Activated CD8-positive, alpha-beta memory T cell treated with anti-CD3 and anti-CD28 coated beads, Interleukin-2, amount 50 U/mL, for 48 hours (primary cell): ENCODE measurements around the gene PRPS1.
"Not testable (repeated sequence)": the region's sequence is repeated elsewhere in the genome, so short reads cannot be mapped to it uniquely, and the experiment has no call there.

ENCODE experiments used
- DNase-seq: peaks from one replicate; pipeline ENCODE4 v3.0.0-alpha.2; 2020

Gene PRPS1

GRCh38 chrX:107627838-107628661, at the start of gene PRPS1:
Gene PRPS1 (plus strand): TSS chrX:107628510. CDS start chrX:107628629, 119 bp downstream.
- DNase-seq, result peak; percentile 86

- no peak for DNase-seq
These were observed 48.4 kb upstream of the PRPS1 start for GRCh38 chrX:107579956-107580355.

DNA sequence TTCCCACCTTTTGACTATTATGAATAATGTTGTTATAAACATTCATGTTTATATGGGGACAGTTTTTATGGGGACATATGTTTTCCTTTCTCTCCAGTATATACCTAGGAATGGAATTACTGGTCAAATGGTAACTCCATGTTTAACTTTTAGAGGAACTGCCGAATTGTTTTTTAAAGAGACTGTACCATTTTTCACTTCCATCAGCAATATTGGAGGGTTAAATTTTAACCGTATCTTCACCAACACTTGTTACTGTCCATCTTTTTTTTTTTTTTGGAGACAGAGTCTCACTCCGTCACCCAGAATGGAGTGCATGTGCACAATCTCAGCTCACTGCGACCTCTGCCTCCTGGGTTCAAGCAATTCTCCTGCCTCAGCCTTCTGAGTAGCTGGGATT, 46.4 kb upstream of the PRPS1 start:
- no peak for DNase-seq

DNA sequence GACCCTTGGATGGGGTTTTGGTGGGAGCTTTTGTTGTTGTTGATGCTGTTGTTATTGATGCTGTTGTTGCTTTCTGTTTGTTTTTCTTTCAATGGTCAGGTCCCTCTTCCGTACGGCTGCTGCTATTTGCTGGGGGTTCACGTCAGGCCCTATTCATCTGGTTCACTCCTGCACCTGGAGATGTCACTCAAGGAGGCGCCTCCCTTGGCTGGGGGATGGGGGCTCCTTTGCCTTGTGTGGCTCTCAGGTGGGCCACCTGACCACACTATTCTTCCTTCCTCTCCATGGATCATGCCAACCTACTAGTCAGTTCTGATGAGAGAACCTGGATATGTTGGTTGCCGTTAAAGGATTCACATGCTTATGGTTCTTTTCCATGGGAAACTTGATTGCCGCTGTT, 39.1 kb upstream of the PRPS1 start:
- no peak for DNase-seq

- DNase-seq, result no peak
These were observed 31.7 kb upstream of the PRPS1 start for GRCh38 chrX:107596651-107597050.

- DNase-seq, result no peak
These were observed 31.0 kb upstream of the PRPS1 start for GRCh38 chrX:107597264-107597663.

DNA sequence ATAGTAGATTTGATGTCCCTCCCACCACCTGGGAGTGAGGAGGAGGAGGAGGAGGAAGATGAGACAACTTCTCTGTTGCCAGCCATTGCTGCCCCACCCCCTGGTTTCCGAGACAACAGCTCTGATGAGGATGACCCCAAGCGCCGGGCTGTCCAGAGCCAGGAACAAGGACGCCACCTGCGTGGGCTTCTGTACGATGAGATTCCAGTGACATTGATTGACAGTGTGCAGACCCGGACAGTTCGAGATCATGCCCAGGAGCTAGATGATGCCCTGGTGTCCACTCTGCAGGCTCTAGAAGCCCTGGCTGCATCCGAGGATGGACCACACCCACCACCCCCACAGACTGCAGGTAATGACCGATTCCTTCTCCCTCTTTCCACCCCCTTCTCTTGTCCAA, 30.5 kb upstream of the PRPS1 start:
- no peak for DNase-seq

- no peak for DNase-seq
These were observed 28.9 kb upstream of the PRPS1 start for GRCh38 chrX:107599450-107599861.

- DNase-seq, result no peak
These were observed 27.9 kb upstream of the PRPS1 start for GRCh38 chrX:107600366-107600765.

DNA sequence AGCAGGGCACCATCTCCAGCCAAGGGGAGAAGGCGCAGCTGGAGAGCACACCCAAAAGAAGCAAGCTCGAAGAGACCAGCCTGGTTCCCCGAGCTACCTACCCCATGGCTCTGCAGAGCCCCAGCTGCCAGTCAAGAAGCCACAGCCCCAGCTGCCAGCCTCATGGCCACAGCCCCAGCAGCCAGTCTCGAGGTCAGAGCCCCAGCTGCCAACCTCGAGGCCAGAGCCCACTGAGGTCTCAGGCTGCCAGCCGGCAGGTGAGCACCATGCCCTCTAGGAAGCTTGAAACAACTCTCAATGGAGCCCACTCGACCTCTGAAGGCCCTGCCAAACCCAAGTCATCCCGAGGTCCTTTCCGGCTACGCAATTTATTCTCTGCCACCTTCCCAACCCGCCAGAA, 27.0 kb upstream of the PRPS1 start:
- no peak for DNase-seq

DNA sequence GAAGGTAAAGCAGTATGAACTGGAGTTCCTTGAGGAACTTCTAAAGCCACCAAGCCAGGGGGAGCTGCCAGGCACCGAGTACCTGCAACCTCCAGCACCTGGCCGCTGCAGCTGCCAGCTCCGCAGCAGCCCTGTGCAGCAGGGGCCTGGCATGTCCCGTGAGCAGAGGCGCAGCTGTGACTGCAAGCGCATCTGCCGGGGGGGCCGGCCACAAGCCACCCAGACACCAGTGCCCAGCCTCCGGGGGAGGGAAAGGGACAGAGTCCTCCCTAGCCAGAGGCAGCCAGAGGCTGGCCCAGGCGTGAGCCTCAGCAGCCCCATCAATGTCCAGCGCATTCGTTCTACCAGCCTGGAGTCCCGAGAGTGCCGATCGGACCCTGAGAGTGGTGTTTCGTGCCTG, 26.6 kb upstream of the PRPS1 start:
- DNase-seq, result no peak

DNA sequence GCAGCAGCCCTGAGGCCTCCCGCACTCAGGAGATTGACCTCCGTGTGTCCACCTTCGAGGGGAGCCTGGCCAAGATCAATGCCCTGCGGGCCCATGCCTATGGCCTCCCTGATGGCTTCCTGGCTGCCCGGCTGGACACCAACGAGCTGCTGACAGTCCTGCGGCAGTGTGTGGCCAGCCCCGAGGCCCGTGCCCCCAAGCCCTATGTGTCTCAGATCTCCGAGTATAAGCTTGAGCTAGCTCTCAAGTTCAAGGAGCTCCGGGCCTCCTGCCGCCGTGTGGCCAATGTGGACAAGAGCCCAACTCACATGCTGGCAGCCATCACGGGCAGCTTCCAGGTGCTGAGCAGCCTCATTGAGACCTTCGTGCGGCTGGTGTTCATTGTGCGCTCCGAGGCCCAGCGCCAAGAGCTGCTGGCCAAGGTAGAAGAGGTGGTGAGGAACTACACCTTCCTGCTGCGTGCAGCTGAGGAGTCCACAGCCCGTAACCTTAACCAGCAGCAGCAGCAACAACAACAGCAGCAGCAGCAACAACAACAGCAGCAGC, 25.5 kb upstream of the PRPS1 start:
- no peak for DNase-seq

DNA sequence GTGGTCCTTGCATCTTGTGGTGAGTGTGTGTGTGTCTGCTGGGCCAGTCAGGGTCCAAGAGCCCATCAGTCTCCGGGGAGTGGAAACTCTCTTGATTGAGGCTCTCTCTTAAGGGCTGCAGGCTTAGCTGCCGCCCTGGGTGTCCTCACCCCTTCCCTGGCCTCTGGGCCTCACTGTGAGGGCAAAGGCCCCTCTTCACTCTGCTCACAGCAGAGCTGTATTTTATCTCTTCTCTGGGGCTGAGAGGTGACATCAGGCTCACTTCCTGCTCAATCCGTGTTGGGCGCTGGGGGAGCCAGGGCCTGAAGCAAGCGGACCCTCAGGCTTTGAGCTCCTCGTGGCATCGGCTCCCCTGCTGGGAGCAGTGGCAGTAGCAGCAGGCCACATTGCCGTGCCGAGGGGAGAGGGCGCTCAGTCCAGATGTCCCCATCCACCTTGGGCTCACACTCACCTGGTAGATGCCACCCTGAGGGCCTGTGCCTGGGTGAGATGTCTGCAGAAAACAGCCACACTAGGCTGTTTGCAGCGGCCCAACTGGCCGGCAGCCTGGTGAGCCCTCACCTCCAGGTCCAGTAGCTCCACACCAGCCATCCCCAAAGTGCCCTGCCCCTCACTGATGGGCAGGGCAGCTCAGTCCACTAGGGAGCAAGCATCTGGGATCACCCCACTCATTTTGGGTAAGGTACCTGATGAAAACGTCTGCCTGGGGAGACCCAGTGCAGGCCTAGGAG, 24.7 kb upstream of the PRPS1 start:
- DNase-seq, result no peak

GRCh38 chrX:107609061-107609460, 19.2 kb upstream of the PRPS1 start:
- DNase-seq, result not testable (repeated sequence)

GRCh38 chrX:107610667-107611066, 17.6 kb upstream of the PRPS1 start:
- no peak for DNase-seq

GRCh38 chrX:107619885-107620322, 8.4 kb upstream of the PRPS1 start:
- DNase-seq, result no peak

GRCh38 chrX:107624893-107625292, 3.4 kb upstream of the PRPS1 start:
- no peak for DNase-seq

GRCh38 chrX:107625739-107626138, 2.6 kb upstream of the PRPS1 start:
- no peak for DNase-seq

DNA sequence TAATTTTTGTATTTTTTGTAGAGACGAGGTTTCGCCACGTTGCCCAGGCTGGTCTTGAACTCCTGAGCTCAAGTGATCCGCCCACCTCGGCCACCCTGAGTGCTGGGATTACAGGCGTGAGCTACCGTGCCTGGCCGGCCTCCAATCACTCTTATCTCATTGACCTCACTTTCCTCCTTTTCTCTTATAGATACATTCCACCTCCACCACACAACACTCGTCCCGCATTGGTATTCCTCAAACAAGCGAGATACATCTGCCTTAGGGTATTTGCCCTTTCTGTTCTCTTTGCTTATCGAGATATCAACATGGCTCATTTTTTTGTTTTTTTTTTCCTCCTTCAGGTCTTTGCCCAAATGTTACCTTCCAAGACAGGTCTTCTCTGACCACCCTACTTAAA, 1.8 kb upstream of the PRPS1 start:
- DNase-seq, result no peak

DNA sequence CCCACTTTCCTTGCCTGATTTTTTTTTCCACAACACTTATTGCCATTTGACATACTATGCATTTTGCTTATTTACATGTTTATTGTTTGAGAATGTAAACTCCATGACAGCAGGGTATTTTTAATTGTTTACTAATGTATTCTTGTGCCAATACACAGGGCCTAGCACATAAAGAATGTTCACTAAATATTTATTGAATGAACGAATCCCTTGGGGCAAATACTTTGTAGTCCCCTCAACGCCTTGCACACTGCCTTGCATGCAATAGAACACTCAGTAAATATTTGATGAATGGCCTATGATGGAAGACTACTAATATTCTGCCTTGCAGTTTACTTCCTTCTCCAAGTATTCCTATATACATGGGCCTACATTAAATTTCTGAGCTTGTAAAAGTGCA, 1.4 kb upstream of the PRPS1 start:
- no peak for DNase-seq

- peak; percentile 71 for DNase-seq
These were observed 591 bp downstream of the PRPS1 start for GRCh38 chrX:107628662-107629539.

DNA sequence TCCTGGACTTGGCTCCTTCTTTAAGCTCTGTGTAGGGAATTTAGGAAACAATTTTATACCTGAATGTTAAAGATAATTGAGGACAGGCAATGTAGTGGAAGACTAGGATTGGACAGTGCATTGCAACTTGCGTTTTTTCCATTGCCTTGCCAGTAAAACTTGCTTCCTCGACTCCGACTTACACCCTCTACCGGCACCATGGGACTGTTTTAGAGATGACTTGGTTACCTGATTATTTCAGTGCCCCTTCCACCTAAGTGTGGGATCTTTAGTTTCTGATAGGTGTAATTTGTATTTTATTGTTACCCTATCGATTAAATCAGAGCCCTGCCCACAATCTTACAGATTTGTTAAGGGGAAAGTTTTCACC, 1.2 kb downstream of the PRPS1 start:
- no peak for DNase-seq
